MM.1S (cell line): ENCODE data around the gene ECEL1.

ENCODE experiments used
- DNase-seq: peaks from one replicate; pipeline ENCODE4 v3.0.0-alpha.2; 2015
- H2AFZ ChIP-seq: fragments of 300-600 bp; sonication (generic); 2 replicates; pipeline ENCODE4 v1.6.0; 2016; ENCODE audit warnings: antibody characterized with exemption, low read length
- H3F3A ChIP-seq: fragments of 300-600 bp; sonication (generic); 2 replicates; pipeline ENCODE4 v1.6.1; 2016; ENCODE audit warnings: mild to moderate bottlenecking, antibody characterized with exemption, low read length, moderate library complexity, mixed read lengths; ENCODE audit not compliant: insufficient read depth
- H3K27ac ChIP-seq: fragments of 300-600 bp; sonication (generic); 2 replicates; pipeline ENCODE4 v1.5.1; 2016; ENCODE audit warnings: mild to moderate bottlenecking, low read length
- H3K27me3 ChIP-seq: fragments of 300-600 bp; sonication (generic); replicated peaks from 2 replicates; pipeline ENCODE4 v1.6.0; 2016; ENCODE audit warnings: low read length; ENCODE audit not compliant: insufficient read depth
- H3K36me3 ChIP-seq: fragments of 300-600 bp; sonication (generic); replicated peaks from 2 replicates; pipeline ENCODE4 v1.6.1; 2016; ENCODE audit warnings: mild to moderate bottlenecking, low read length, mixed read lengths; ENCODE audit not compliant: insufficient read depth
- H3K4me1 ChIP-seq: fragments of 300-600 bp; sonication (generic); 2 replicates; pipeline ENCODE4 v1.6.1; 2016; ENCODE audit warnings: low read length, mixed read lengths
- H3K4me2 ChIP-seq: fragments of 300-600 bp; sonication (generic); 2 replicates; pipeline ENCODE4 v1.6.0; 2016; ENCODE audit warnings: low read depth, low read length
- H3K4me3 ChIP-seq: fragments of 300-600 bp; sonication (generic); 2 replicates; pipeline ENCODE4 v1.5.1; 2016; ENCODE audit warnings: low read length, mixed read lengths
- H3K79me2 ChIP-seq: fragments of 300-600 bp; sonication (generic); 2 replicates; pipeline ENCODE4 v1.6.1; 2016; ENCODE audit warnings: mixed run types, low read length, mixed read lengths
- H3K9ac ChIP-seq: fragments of 300-600 bp; sonication (generic); 2 replicates; pipeline ENCODE4 v1.6.1; 2016; ENCODE audit warnings: low read length, mixed read lengths
- H3K9me2 ChIP-seq: fragments of 300-600 bp; sonication (generic); replicated peaks from 2 replicates; pipeline ENCODE4 v1.6.1; 2016; ENCODE audit warnings: mild to moderate bottlenecking, low read length, mixed read lengths; ENCODE audit not compliant: insufficient read depth
- H3K9me3 ChIP-seq: fragments of 300-600 bp; sonication (generic); replicated peaks from 2 replicates; pipeline ENCODE4 v1.6.1; 2016; ENCODE audit warnings: mild to moderate bottlenecking, low read length, mixed read lengths; ENCODE audit not compliant: insufficient read depth
- H4K20me1 ChIP-seq: fragments of 300-600 bp; sonication (generic); 2 replicates; pipeline ENCODE4 v1.6.1; 2016; ENCODE audit warnings: mild to moderate bottlenecking, low read length, moderate library complexity, mixed read lengths; ENCODE audit not compliant: insufficient read depth
- EZH2 ChIP-seq: fragments of 300-600 bp; sonication (generic); optimal IDR thresholded peaks from 2 replicates; pipeline ENCODE3; 2017; ENCODE audit warnings: low read depth, mild to moderate bottlenecking, antibody characterized with exemption, low read length, mixed read lengths
- EZH2phosphoT487 ChIP-seq: fragments of 300-600 bp; sonication (generic); IDR thresholded peaks from 2 replicates; pipeline ENCODE4 v1.6.1; 2018; ENCODE audit warnings: antibody characterized with exemption, low read length
- TF ChIP-seq, protein P1 (sequence below): fragments of 300-600 bp; sonication (generic); IDR thresholded peaks from 2 replicates; pipeline ENCODE4 v1.5.1; 2016; ENCODE audit warnings: antibody characterized with exemption, low read length, mixed read lengths

The ECEL1 gene

DNA sequence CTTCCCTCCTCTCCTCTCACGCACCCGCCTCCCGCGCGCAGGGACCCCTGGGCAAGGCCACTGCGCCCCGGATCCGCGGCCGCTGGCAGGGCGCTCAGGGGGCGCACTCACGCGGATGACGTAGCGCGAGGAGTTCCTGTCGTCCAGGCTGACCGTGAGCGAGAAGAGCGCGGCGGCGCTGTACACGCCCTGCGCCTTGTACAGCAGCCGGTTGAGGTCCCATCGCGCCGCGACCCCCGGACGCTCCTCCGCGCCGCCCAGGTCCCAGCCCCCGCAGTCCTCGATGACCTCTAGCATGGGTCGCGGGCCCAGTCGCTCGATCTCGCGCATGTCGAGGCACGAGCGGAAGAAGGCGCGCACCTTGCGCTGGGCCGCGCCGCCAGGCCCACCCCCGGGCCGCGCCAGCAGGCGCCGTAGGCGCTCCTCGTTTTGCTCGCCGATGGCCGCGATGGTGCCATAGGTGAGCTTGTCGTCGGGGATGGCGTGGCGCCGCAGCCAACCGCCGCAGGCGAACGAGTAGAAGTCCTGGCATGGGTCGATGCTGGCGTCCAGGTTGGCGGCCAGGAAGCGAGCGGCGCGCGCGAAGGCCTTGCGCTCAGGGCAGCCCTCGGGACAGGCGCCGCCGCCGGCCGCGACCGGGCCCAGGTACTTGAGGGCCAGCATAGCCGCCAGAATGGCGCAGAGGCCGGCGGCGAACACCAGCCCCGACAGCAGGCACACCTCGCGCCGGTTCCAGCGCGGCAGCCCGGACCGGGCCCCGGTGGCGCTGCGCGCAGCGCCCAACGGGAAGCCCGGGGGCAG, 1.7 kb downstream of the ECEL1 start:
- H3K9ac ChIP-seq = no peak overlapping the region
- H4K20me1 ChIP-seq = no peaks in the 10 kb centered on the region
- no peak for DNase-seq
- no peak overlapping the region for H2AFZ ChIP-seq
- H3K4me2 ChIP-seq = no peak overlapping the region
- no peak overlapping the region for H3K4me3 ChIP-seq
- no peaks in the 10 kb centered on the region for H3K9me3 ChIP-seq
- no peaks in the 10 kb centered on the region for H3F3A ChIP-seq
- no peaks in the 10 kb centered on the region for H3K9me2 ChIP-seq
- H3K4me1 ChIP-seq = no peaks in the 10 kb centered on the region
- no peaks in the 10 kb centered on the region for H3K36me3 ChIP-seq
- H3K27ac ChIP-seq = no peak overlapping the region
- no peaks in the 10 kb centered on the region for H3K79me2 ChIP-seq
- TF ChIP-seq EZH2 = no peak
- TF ChIP-seq, protein P1, sequence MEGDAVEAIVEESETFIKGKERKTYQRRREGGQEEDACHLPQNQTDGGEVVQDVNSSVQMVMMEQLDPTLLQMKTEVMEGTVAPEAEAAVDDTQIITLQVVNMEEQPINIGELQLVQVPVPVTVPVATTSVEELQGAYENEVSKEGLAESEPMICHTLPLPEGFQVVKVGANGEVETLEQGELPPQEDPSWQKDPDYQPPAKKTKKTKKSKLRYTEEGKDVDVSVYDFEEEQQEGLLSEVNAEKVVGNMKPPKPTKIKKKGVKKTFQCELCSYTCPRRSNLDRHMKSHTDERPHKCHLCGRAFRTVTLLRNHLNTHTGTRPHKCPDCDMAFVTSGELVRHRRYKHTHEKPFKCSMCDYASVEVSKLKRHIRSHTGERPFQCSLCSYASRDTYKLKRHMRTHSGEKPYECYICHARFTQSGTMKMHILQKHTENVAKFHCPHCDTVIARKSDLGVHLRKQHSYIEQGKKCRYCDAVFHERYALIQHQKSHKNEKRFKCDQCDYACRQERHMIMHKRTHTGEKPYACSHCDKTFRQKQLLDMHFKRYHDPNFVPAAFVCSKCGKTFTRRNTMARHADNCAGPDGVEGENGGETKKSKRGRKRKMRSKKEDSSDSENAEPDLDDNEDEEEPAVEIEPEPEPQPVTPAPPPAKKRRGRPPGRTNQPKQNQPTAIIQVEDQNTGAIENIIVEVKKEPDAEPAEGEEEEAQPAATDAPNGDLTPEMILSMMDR = no peak
- TF ChIP-seq EZH2phosphoT487 = no peak
- peaks cover 15% of the 10 kb centered on the region for H3K27me3 ChIP-seq

DNA sequence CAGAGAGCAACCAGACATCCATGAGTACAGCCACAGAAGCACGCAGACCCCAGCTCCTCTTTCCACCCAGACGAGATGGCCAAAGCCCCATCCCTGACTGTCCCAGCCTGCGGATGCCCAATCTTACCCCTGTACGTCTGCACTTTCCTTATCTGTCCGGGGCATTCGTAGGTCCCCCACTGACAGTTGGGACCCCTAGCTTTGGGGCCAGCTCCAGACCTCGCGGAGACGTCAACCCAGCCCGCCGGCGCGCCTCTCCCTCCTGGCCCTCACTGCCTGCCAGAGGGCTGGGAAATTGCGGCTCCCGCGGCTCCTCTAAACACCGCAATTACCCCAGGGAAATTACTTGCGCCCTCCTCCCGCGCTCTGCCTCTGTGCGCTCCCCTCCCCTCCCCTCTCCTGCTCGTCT, 2.3 kb downstream of the ECEL1 start:
- no peak overlapping the region for H3K4me2 ChIP-seq
- no peak for DNase-seq
- no peak overlapping the region for H3K9ac ChIP-seq
- H3K79me2 ChIP-seq = no peaks in the 10 kb centered on the region
- H3K36me3 ChIP-seq = no peaks in the 10 kb centered on the region
- no peaks in the 10 kb centered on the region for H3F3A ChIP-seq
- no peak overlapping the region for H3K4me3 ChIP-seq
- TF ChIP-seq EZH2 (no peak), EZH2phosphoT487 (no peak)
- TF ChIP-seq, protein P1 = no peak
- H3K9me3 ChIP-seq = no peaks in the 10 kb centered on the region
- no peaks in the 10 kb centered on the region for H3K4me1 ChIP-seq
- no peak overlapping the region for H3K27ac ChIP-seq
- no peaks in the 10 kb centered on the region for H4K20me1 ChIP-seq
- no peak overlapping the region for H2AFZ ChIP-seq
- no peaks in the 10 kb centered on the region for H3K9me2 ChIP-seq
- H3K27me3 ChIP-seq = peaks cover 21% of the 10 kb centered on the region

DNA sequence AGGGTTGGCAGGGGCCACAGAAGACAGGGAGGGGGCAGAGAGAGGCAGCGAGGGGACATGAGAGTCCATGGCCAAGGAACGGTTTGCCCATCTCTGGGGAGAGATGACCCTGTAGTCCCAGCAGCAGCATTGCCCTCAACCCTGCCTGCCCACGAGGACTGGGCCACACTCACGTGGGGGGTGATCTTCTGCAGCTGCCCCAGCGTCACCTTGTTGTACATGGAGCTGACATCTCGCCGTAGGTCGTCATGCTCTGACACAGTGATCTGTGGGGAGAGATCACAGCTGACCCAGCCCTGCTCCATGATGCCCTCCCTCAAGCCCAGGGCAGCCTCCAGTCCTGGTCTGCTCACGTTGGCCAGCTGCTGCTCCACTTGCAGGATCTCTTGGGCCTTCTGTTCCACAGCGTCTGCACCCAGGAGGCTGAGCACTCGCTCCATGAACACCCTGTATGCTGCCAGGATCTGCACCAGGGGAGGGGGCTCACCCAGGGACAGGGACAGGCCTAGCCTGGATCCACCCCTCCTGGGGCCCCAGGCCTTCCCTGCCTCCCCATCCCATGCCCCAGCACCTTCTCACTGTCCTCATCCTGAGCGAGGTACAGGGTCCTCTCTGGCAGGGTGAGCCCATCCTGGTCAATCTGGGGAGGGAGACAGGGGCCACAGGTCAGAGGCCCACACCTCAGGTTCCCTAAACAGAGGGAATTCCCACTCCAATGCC, 2.8 kb downstream of the ECEL1 start:
- H3K27me3 ChIP-seq = peaks cover 25% of the 10 kb centered on the region
- H3K9ac ChIP-seq = no peak overlapping the region
- H2AFZ ChIP-seq = no peak overlapping the region
- no peaks in the 10 kb centered on the region for H3K9me3 ChIP-seq
- no peaks in the 10 kb centered on the region for H3F3A ChIP-seq
- H4K20me1 ChIP-seq = no peaks in the 10 kb centered on the region
- no peak for DNase-seq
- H3K9me2 ChIP-seq = no peaks in the 10 kb centered on the region
- H3K4me3 ChIP-seq = no peak overlapping the region
- H3K79me2 ChIP-seq = no peaks in the 10 kb centered on the region
- no peak overlapping the region for H3K4me2 ChIP-seq
- no peak overlapping the region for H3K27ac ChIP-seq
- no peaks in the 10 kb centered on the region for H3K36me3 ChIP-seq
- no peak for TF ChIP-seq EZH2
- TF ChIP-seq, protein P1 = no peak
- no peak for TF ChIP-seq EZH2phosphoT487
- no peaks in the 10 kb centered on the region for H3K4me1 ChIP-seq
